ENCODE results near the gene TMEM132D.

DNA sequence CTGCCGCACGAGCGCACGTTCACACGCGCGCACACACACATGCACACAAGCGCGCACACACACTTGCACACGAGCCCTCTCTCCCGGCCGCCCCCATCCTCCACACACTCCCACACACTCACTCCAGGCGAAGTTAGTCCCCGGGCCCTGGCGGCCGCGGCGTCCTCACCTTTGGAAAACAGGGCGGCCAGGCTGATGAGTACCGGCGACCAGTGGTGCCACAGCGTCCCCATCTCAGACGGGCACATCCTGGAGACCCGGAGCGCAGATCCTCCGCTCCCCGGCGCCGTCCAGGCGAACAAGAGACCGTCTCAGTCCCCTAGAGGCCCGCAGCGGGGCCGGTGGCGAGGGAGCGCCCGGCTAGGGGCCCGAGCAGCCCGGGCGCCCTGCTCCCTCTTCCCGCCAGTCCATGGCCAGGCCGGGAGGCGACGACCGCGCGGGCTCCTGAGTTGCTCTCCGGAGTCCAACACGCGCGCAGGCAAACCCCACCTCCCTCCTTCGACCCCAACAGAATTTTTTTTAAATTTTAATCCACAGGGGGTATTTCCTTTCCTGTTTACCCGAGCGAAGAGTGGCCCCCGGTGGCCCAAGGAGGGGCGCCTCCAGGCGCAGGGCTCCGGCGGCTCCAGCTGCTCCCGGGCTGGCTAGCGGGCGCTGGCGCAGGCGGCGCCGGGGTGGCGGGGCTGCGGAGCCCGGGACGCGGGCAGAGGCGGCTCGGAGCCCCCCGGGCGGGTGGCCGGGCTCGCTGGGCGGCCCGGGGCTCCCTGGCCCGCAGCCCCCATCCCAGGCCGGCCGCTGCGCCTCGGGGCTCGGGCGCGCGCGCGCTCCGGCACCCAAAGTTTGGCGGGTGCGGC, 506 bp downstream of the TMEM132D start:
- TF ChIP-seq, protein P1, sequence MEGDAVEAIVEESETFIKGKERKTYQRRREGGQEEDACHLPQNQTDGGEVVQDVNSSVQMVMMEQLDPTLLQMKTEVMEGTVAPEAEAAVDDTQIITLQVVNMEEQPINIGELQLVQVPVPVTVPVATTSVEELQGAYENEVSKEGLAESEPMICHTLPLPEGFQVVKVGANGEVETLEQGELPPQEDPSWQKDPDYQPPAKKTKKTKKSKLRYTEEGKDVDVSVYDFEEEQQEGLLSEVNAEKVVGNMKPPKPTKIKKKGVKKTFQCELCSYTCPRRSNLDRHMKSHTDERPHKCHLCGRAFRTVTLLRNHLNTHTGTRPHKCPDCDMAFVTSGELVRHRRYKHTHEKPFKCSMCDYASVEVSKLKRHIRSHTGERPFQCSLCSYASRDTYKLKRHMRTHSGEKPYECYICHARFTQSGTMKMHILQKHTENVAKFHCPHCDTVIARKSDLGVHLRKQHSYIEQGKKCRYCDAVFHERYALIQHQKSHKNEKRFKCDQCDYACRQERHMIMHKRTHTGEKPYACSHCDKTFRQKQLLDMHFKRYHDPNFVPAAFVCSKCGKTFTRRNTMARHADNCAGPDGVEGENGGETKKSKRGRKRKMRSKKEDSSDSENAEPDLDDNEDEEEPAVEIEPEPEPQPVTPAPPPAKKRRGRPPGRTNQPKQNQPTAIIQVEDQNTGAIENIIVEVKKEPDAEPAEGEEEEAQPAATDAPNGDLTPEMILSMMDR (tag by site-specific recombination; IDR thresholded peaks at IDR 0.05): no peak
- TF ChIP-seq ZBTB21 (tag by site-specific recombination; IDR thresholded peaks at IDR 0.05): no peak
- no peak for TF ChIP-seq ZBTB7A (tag by site-specific recombination; IDR thresholded peaks at IDR 0.05; ENCODE audit: low read depth)
- TF ChIP-seq GLIS1 (tag by site-specific recombination; IDR thresholded peaks at IDR 0.05): no peak
- TF ChIP-seq ZNF302 (tag by site-specific recombination; IDR thresholded peaks at IDR 0.05; ENCODE audit: low read depth): no peak
- TF ChIP-seq ZNF548 (tag by site-specific recombination; IDR thresholded peaks at IDR 0.05): no peak
- TF ChIP-seq YY1 (tag by site-specific recombination; IDR thresholded peaks at IDR 0.05): no peak
- TF ChIP-seq ZNF677 (tag by site-specific recombination; IDR thresholded peaks at IDR 0.05): no peak

Measured in HEK293 (cell line).